C4-2B (cell line): ENCODE measurements around the gene ZNF609.

ENCODE experiments used
- CTCF ChIP-seq: fragments of 450-650 bp; conservative IDR thresholded peaks from 2 replicates; pipeline ENCODE4 v1.5.1; 2017; ENCODE audit warnings: mild to moderate bottlenecking
- ZFX ChIP-seq: fragments of 450-650 bp; IDR thresholded peaks from 2 replicates; pipeline ENCODE4 v1.6.1; 2017

GRCh38 chr15:64460724-64461720, 644 bp downstream of the ZNF609 start:
- no peak for TF ChIP-seq CTCF
- TF ChIP-seq ZFX = no peak; the same call in 1 of the 2 replicates
